Measurements from ENCODE around the gene ADH5.
"Not testable (repeated sequence)": the region's sequence is repeated elsewhere in the genome, so short reads cannot be mapped to it uniquely, and the experiment has no call there.

The ADH5 gene

GRCh38 chr4:99100876-99101275 lies 12.3 kb upstream of the ADH5 start:
- Histone ChIP-seq H3K4me1 (ENCODE audit: control insufficient read depth, insufficient read depth, low read length) (no peaks in the 10 kb centered on the region), H3K36me3 (ENCODE audit: control insufficient read depth in 2 of 2, insufficient read depth in 1 of 2, low read length in 2 of 2) (no peaks in the 10 kb centered on the region), H3K4me3 (ENCODE audit: low read depth, low read length) (no peak overlapping the region), H3K27ac (ENCODE audit: extremely low read depth, low read depth, low read length) (no peak overlapping the region), H3K9me3 (ENCODE audit: control insufficient read depth, insufficient read depth, low read depth, low read length) (no peaks in the 10 kb centered on the region)
- CTCF ChIA-PET = no interaction called here
- POLR2A ChIA-PET = interaction anchor here (1.0 kb wide), 1 partner anchor 12 kb away, joined by 3 read pairs; the partner anchor contains the start of gene ADH5
- TF ChIP-seq ELK4 (IDR thresholded peaks at IDR 0.05; ENCODE audit: borderline replicate concordance, low read depth, low read length) (no peak), ZNF398 (tag by site-specific recombination; IDR thresholded peaks at IDR 0.05) (no peak), ZNF26 (tag by site-specific recombination; IDR thresholded peaks at IDR 0.05) (no peak), PRDM1 (tag by site-specific recombination; IDR thresholded peaks at IDR 0.05) (no peak), ZFP41 (tag by site-specific recombination; IDR thresholded peaks at IDR 0.05; ENCODE audit: borderline replicate concordance) (no peak), ZNF350 (tag by site-specific recombination; IDR thresholded peaks at IDR 0.05) (no peak), ZBTB17 (tag by site-specific recombination; IDR thresholded peaks at IDR 0.05) (no peak), SP3 (tag by site-specific recombination; IDR thresholded peaks at IDR 0.05) (no peak), ZNF148 (tag by site-specific recombination; IDR thresholded peaks at IDR 0.05; ENCODE audit: borderline replicate concordance) (no peak), YY1 (tag by site-specific recombination; IDR thresholded peaks at IDR 0.05) (no peak)

- CTCF ChIA-PET; H3K27ac ChIP-seq (ENCODE audit: extremely low read depth, low read depth, low read length); H3K4me3 ChIP-seq (ENCODE audit: low read depth, low read length); H3K4me1 ChIP-seq (ENCODE audit: control insufficient read depth, insufficient read depth, low read length); POLR2A ChIA-PET; H3K36me3 ChIP-seq (ENCODE audit: control insufficient read depth in 2 of 2, insufficient read depth in 1 of 2, low read length in 2 of 2); H3K9me3 ChIP-seq (ENCODE audit: control insufficient read depth, insufficient read depth, low read depth, low read length): not testable (repeated sequence)
Measured at GRCh38 chr4:99099814-99100213, 11.2 kb upstream of the ADH5 start.

- no peaks in the 10 kb centered on the region for H3K4me1 ChIP-seq (ENCODE audit: control insufficient read depth, insufficient read depth, low read length)
- no peak overlapping the region for H3K27ac ChIP-seq (ENCODE audit: extremely low read depth, low read depth, low read length)
- H3K4me3 ChIP-seq (ENCODE audit: low read depth, low read length) = no peak overlapping the region
- no peak for TF ChIP-seq SCRT1 (tag by site-specific recombination; IDR thresholded peaks at IDR 0.05; ENCODE audit: borderline replicate concordance)
- no peak for TF ChIP-seq SCRT2 (tag by site-specific recombination; IDR thresholded peaks at IDR 0.05)
- no peak for TF ChIP-seq ZNF350 (tag by site-specific recombination; IDR thresholded peaks at IDR 0.05)
- TF ChIP-seq SALL2 (tag by site-specific recombination; IDR thresholded peaks at IDR 0.05; ENCODE audit: borderline replicate concordance) = no peak
- TF ChIP-seq KLF9 (tag by site-specific recombination; IDR thresholded peaks at IDR 0.05; ENCODE audit: low read depth) = no peak
- no peak for TF ChIP-seq ZBTB17 (tag by site-specific recombination; IDR thresholded peaks at IDR 0.05)
- TF ChIP-seq TRIM28 (IDR thresholded peaks at IDR 0.05; ENCODE audit: borderline replicate concordance, low read length) = no peak
- no peak for TF ChIP-seq ZNF623 (tag by site-specific recombination; IDR thresholded peaks at IDR 0.05)
- no peak for TF ChIP-seq ZNF513 (tag by site-specific recombination; IDR thresholded peaks at IDR 0.05)
- no peak for TF ChIP-seq ZNF423 (tag by site-specific recombination; IDR thresholded peaks at IDR 0.05)
- TF ChIP-seq SETDB1 (IDR thresholded peaks at IDR 0.05; ENCODE audit: insufficient read length, low read length) = no peak
- TF ChIP-seq ZNF777 (tag by site-specific recombination; IDR thresholded peaks at IDR 0.05; ENCODE audit: borderline replicate concordance) = no peak
- ChIA-PET CTCF (no interaction called here), POLR2A (no interaction called here)
- H3K9me3 ChIP-seq (ENCODE audit: control insufficient read depth, insufficient read depth, low read depth, low read length) = no peaks in the 10 kb centered on the region
- H3K36me3 ChIP-seq (ENCODE audit: control insufficient read depth in 2 of 2, insufficient read depth in 1 of 2, low read length in 2 of 2) = no peaks in the 10 kb centered on the region
Measured at GRCh38 chr4:99099311-99099710, 10.7 kb upstream of the ADH5 start.

GRCh38 chr4:99091841-99092240 lies 3.3 kb upstream of the ADH5 start:
- H3K4me3 ChIP-seq (ENCODE audit: low read depth, low read length); H3K4me1 ChIP-seq (ENCODE audit: control insufficient read depth, insufficient read depth, low read length); H3K27ac ChIP-seq (ENCODE audit: extremely low read depth, low read depth, low read length); H3K36me3 ChIP-seq (ENCODE audit: control insufficient read depth in 2 of 2, insufficient read depth in 1 of 2, low read length in 2 of 2); CTCF ChIA-PET; POLR2A ChIA-PET; H3K9me3 ChIP-seq (ENCODE audit: control insufficient read depth, insufficient read depth, low read depth, low read length): not testable (repeated sequence)
